HG03025 (cell line): ENCODE measurements around the gene TGFB2.
A peak's percentile ranks its signal among the peaks of the same experiment; 100 is the strongest.
"Not testable (repeated sequence)": the region's sequence is repeated elsewhere in the genome, so short reads cannot be mapped to it uniquely, and the experiment has no call there.

Experiments used
- ATAC-seq: cut with Tn5 transposase; IDR thresholded peaks from one replicate; pipeline ENCODE4 v1.9.1; 2021; ENCODE audit warnings: mild to moderate bottlenecking, moderate library complexity; ENCODE audit not compliant: unreplicated experiment, low FRiP score

Gene TGFB2

DNA sequence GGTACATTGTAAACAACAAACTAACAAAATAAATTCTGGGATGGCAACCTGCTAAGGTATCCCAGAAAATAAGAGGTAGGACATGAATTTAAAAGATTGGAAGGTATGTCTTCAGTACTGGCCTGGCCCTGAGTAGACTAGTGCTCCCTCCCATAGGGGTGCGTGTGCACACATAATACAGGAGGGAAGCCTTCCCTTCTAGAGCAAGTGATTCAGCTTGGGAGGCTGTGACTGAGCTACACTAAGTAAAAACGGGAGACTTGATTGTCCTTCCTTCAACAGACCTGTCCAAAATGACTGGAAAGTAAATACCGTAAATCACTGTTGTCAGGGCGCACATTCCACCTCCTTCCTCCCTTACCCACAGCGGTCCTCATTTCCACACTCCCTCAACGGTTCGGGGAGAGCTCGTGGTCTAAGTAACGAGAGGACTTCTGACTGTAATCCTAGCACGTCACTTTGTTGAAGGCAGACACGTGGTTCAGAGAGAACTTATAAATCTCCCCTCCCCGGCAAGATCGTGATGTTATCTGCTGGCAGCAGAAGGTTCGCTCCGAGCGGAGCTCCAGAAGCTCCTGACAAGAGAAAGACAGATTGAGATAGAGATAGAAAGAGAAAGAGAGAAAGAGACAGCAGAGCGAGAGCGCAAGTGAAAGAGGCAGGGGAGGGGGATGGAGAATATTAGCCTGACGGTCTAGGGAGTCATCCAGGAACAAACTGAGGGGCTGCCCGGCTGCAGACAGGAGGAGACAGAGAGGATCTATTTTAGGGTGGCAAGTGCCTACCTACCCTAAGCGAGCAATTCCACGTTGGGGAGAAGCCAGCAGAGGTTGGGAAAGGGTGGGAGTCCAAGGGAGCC lies at the start of gene TGFB2:
TGFB2 (plus strand) TSS at position 523 of the 859 bp plus-strand sequence. CDS start 1,366 bp downstream, outside the sequence.
- ATAC-seq = peak; percentile 34

DNA sequence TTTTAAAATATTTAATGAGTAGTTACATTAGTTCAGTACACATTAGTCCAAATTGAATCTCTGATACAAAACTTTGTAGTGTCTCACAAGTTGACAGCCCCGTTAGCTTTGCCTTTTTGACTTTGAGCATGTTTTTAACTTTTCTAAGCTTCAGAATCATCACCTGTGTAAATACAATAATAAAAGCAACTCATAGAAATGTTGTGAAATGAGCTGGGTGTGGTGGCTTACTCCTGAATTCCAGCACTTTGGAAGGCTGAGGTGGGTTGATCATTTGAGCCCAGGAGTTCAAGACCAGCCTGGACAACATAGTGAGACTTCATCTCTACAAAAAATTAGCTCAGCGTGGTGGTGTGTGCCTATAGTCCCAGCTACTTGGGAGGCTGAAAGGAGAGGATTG lies 49.0 kb upstream of the TGFB2 start:
- no peak for ATAC-seq

DNA sequence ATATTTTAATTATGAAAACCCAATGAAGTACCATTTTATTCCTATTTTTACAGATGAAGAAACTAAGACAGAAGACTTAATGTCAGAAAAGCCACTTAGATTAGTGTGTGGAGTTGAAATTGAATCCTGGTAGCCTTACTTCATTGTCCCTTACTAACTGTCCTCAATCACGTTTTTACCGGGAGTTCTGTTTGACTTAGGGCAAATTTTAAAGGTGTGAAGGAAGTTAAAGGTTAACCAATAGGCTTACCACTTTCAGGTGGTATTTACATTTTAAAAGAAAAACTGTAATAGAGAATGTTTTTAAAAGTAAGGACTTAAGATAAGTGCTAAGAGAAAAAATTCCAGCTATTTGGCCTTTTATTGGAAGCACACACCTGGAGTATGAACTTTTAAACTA lies 47.7 kb upstream of the TGFB2 start:
- ATAC-seq = no peak

DNA sequence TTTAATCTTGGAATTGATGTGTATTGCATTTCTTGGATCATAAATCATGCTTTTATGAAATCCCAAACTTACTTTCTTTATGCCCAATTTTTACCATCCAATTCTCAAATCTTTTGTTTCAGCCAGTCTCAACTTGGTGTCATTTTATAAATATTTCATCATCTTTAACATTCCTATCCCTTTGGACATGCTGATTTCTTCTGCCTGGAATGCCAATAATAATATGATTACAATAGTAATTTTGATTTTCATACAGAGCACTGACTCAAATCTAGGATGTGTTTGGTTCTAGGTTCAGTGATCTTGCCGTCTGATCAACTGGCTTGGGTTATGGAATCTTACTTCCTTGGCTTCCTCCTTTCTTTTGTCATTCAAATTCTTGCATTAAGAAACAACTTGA lies 47.3 kb upstream of the TGFB2 start:
- no peak for ATAC-seq

DNA sequence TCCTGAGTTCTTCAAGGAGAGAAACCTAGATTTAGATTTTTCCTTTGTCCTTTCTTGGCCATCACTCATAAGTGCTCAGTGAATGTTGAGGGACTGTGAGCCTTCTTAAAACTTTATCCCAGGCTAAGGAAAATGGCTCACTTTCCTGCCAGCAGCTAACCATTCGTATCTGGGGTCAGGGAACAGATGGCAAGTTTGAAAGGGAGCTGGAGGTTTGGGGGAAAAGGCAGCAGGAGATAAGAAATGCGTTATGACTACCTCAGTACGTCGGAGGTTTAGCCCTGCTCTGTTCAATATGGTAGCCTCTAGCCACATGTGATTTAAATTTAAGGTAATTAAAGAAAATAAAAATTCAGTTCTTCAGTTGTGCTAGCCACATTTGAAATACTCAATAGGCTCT lies 46.7 kb upstream of the TGFB2 start:
- no peak for ATAC-seq

DNA sequence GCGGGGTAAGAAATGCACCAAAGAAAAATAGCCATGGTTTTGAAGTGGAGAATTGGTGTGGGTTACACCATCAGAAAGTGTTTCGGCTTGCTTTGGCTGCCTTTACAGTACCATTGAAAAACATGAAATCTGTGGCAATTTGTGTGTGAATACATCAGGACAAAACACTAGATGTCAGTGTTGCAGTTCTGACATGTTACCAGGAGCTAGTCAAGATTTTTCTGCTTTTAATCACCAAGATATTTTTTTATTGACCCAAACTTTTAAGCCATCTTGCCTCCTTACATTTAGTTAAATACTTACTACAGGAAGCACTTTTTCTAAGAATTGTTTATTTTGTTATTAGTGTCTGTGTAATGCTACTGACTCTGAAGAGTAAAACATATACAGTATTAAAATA lies 45.7 kb upstream of the TGFB2 start:
- no peak for ATAC-seq

DNA sequence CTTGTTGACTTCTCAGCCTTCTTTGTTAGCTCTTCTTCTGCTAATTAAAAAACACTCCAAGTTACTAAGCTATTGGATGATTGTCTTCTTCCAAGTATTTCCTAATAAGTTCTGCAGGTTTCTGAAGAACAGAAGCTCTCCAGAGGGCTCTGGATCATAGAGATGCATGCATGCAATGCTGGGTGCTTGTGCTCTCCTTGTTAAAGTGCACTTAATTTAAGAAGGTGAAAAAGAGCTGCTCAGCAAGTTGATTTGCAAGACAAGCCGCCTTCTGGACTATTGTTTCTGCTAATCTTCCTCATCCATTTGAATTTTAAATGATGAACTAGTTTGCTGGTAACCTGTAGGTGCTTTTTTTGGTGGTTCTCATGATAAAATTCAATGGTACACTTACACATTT lies 43.9 kb upstream of the TGFB2 start:
- no peak for ATAC-seq

DNA sequence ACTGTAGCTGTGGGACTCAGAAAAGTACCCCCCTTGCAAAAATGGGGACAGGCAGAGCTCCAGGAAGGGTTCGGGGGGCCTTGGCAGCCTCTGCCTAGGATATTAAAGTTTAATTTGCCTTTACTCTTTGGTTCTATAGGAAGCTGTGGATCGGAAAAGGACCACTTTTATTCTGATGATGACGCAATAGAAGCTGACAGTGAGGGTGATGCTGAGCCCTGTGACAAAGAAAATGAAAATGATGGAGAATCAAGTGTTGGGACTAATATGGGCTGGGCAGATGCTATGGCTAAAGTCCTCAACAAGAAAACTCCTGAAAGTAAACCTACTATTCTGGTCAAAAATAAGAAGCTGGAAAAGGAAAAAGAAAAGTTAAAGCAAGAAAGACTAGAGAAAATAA lies 43.0 kb upstream of the TGFB2 start:
- no peak for ATAC-seq

DNA sequence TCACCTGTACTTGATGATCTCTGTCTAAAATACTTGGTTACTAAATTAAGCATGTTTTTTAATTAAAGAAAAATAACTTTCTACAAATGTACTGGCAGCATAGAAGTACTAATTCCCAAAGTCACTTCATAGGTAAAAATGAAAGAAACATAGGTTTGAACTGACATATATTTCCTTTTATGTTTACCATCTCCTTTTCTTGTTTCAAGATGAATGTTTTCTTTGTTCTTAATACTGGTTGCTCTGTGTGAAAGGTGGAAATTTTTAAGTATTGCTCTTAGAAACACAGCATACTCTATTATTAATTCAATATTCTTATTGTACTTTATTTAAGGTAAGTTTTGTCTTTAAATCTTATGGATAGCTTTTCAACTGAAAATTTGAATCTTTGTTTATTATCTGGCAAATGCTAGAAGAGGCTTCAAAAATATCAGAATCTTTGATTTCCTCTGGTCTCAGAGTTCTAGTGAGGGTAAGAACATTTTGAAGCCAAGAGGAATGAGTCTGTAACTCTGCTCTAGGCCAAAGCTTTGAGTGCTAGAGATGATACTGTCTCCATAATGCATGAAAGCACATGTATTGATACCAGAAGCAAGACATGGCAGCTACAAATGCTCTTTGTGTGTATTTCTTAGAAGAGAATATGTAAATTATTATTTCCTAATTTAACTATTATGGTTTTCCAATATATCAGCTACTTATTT lies 41.8 kb upstream of the TGFB2 start:
- no peak for ATAC-seq

DNA sequence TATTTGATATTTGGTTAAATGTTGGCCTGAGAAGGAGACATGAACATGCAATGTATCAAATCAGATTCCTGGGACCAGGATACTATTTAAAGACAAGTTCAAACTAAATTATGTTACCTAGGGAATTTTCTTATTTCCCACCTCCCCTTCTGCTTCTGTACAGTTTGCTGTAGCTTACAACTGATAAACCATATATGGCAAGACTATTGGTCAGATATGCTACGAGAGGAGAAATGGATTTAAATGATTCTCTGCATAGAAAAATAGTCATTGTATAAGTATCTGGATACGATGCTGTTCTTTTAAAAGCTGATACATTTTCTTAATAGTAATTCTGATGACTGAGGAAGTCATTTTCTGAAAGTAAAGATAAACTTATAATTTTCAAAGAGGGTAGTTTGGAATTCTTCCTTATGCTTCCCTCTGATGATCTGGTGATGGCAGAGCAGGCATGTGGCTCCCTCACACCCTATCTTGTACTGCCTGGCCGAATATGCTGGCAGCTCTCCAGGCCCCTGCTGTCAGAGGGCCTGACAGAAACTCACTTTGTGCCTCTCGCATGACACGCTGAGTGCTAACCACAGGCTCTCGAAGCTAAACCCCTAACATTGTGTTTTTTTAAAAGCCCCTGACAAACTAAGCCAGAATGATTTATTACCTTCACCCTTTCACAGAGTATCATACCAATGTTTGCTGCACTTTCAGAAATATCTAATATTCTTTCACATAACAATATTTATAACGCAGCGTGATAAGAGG lies 40.7 kb upstream of the TGFB2 start:
- no peak for ATAC-seq

DNA sequence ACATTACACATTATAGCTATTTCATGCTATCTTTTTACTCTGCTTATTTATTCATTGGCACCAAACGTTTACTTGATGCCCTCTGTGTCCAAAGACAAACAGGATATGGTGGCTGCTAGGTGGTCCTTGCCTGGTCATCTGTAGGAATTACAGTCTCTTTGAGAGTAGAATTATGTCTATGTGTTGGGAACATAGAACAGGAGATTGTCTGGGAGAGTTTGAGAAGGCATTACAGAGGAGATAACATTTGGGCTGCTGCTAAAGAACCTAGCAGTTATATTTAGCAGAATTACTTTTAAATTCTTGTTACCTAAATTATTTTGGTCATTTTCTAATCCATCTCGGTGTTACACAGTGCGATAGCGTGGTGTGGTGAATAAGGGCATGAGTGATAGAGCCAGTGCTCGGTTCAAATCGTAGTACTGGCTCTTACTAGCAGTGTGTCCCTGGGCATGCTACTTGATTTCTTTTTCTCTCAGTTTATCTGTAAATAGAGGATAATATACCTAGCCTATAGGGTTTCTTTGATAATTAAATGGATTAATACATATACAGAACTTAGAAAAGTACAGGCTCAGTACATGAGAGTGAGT lies 39.6 kb upstream of the TGFB2 start:
- ATAC-seq = no peak

DNA sequence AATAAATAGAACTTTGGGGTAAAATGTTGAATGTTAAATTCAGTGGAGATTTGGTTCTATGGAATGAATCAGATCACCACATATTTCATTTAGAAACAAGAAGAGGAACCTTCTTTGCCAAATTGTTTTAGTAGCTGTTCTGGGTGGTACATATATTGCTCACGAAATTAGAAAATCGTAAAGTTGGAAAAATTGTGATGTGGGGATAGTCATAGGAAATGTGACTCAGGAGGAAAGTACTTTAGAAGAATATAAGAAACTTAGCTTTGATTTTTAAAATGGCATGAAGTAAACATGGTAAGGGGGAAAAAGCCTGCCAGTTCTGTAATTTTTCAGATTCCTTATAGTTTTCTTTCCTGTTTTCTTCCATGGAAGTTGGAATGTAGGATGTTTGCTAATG lies 32.6 kb upstream of the TGFB2 start:
- ATAC-seq = no peak

DNA sequence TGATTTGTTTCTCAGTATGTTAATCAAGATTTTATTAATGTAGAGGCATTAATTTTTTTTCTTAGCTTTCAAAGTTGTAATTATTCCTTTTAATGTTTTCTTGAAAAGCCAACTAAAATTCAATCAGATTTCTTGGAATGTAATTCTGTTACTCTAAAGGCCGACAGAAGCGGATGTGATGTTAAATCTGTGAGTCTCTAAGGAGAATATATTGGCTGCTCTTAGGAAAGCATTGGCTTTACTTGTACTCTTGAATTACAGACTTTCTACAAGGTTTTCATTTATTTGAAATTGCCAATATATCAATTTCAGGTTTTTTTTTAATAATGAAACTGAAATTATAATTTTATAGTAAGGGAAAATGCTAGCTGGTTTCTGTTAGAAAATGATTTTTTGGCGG lies 30.8 kb upstream of the TGFB2 start:
- ATAC-seq = no peak

DNA sequence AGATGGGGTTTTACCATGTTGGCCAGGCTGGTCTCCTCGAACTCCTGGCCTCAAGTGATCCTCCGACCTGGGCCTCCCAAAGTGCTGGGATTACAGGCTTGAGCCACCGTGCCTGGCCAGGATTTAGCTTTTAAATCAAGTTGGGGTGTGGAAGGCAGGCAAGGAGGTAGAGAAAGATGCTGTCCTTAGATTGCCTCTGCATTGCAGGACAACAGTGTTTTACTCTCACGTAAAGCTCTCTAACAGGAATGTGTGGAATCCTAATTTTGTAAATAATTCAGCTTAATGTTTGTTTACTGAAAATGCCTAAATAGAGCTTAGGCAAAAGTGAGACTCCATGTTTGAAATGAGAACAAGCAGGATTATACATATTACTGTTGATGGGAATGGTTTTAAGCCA lies 29.5 kb upstream of the TGFB2 start:
- ATAC-seq = no peak

DNA sequence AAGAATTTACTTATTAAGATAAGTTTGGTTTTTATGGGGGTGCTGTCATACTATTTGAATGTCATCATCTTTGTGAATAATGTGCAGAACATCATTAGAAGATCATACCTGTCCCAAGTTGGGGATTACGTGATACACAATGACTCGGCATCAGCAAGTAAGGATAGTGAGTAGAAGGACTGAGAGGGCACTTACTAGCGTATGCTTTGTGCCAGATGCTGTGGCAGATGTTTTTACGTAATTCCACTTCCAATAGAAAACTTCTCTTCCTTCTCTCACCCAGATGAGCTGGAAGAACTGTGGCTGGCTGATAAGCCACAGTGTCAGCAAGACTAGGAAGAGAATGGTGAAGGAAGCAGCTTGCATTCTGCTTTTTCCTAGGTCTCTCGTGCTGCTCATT lies 28.1 kb upstream of the TGFB2 start:
- no peak for ATAC-seq

DNA sequence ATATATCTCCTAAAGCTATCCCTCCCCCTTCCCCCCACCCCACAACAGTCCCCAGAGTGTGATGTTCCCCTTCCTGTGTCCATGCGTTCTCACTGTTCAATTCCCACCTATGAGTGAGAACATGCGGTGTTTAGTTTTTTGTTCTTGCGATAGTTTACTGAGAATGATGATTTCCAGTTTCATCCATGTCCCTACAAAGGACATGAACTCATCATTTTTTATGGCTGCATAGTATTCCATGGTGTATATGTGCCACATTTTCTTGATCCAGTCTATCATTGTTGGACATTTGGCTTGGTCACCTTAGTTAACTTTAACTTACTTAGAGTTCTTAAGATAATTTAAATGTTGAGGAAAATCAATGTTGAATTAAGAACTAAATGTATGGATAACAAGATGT lies 25.0 kb upstream of the TGFB2 start:
- ATAC-seq = not testable (repeated sequence)

DNA sequence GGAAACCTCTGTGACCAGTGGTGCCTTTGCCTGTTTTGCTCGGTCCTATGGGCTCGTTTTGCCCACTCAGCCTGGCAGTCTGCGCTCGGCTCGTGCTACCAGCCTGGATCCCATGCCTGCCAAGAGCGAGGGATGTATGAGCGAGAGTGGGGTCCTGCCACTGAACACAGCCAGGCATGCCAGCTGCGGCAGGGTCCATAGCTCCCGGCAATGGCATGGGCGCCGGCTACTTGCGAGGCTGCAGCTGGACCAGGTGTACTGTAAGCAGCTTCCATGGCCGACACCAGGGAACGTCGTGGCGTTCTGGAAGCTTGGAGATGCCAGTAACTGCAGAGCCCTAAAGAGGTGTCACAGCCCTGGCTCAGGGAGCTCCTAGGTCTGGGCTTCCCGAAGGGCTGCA lies 22.4 kb upstream of the TGFB2 start:
- no peak for ATAC-seq

DNA sequence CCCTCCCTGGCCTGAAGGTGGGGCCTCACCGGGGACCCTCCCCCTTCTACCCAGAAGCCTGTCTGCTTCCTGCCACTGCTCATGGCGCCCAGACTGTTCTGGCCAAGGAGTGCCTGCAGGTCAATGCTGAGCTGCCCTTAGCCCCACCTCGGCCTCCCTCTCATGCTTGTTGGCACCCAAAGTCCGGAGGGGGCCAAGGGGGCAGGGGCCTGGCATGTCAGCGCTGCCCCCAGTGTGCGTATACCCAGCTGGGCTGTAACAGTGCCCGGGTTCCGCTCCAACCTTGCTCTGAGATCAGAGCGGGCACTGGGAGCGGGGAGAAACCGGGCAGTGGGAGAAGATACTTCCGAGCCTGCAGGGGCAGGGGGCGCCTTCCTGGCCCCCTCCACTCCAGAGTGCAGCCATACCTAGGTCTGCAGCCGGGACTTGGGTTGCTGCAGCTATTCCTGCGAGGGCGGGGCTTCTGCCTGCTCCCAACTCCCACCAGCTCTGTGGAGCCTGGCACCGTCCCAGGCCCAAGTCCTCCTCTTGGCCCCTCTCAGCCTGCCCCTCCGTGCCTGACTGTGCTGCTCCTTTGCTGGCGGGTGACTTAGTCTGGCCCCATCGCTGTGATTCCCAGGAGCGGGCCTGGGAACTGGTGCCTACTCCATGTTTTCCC lies 21.4 kb upstream of the TGFB2 start:
- ATAC-seq = no peak

DNA sequence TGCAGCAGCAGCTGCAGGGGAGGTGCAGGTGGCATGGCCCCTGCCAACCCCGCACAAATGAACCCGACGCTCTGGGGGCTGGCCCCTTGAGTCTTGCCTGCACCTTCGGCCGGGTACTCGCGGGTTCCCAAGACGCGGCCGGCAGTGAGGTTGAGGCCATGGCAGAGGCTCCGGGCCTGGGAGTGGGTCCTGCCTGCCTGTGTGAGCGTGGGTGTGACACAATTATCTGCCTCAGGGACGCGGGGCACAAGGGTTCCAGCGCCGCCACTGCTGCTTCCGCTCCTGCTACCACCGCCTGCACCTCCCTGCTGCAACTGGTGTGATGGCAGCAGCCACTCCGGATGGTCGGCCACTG lies 20.9 kb upstream of the TGFB2 start:
- ATAC-seq = no peak

DNA sequence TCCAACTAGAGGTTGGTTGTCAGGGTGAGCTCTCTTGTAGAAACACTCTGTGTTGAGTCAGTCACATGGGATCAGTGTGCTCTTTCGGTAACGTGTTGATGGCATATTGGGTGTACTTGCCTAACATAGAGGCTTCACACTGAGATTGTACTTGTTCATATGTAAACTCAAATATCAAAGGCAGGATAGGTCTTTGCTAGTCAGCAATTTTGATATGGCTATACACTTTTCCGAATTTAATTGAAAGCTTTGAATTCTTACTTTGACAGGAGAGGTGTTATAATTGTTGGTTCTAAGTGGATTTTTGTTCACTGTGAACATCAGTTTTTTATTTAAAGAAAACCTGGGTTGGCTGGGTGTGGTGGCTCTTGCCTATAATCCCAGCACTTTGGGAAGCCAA lies 16.4 kb upstream of the TGFB2 start:
- ATAC-seq = no peak
